ENCODE data around the gene PPP2R2C.

PPP2R2C gene

DNA sequence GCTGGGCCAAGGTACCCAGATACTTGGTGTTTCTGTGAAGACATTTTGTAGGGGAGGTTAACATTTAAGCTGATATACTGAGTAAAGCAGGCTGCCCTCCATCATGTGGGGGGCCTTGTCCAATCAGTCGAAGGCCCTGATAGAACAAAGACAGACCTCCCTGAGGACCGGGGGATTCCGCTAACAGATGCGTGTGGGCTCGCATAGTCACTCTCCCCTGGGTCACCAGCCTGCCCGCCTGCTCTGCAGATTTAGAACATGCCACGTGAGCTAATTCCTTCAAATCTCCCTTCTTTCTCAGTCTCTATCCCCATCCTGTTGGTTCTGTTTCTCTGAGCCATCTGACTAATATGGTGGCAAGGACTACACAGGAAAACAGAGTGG is 142.0 kb downstream of the PPP2R2C start:
- TF ChIP-seq, protein P1, sequence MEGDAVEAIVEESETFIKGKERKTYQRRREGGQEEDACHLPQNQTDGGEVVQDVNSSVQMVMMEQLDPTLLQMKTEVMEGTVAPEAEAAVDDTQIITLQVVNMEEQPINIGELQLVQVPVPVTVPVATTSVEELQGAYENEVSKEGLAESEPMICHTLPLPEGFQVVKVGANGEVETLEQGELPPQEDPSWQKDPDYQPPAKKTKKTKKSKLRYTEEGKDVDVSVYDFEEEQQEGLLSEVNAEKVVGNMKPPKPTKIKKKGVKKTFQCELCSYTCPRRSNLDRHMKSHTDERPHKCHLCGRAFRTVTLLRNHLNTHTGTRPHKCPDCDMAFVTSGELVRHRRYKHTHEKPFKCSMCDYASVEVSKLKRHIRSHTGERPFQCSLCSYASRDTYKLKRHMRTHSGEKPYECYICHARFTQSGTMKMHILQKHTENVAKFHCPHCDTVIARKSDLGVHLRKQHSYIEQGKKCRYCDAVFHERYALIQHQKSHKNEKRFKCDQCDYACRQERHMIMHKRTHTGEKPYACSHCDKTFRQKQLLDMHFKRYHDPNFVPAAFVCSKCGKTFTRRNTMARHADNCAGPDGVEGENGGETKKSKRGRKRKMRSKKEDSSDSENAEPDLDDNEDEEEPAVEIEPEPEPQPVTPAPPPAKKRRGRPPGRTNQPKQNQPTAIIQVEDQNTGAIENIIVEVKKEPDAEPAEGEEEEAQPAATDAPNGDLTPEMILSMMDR (IDR thresholded peaks at IDR 0.05; ENCODE audit: low read depth, low read length, missing control alignments): no peak
- DNase-seq (ENCODE audit: low read depth): no peak
- no peak overlapping the region for H3K4me3 ChIP-seq (ENCODE audit: low read depth, low read length)

DNA sequence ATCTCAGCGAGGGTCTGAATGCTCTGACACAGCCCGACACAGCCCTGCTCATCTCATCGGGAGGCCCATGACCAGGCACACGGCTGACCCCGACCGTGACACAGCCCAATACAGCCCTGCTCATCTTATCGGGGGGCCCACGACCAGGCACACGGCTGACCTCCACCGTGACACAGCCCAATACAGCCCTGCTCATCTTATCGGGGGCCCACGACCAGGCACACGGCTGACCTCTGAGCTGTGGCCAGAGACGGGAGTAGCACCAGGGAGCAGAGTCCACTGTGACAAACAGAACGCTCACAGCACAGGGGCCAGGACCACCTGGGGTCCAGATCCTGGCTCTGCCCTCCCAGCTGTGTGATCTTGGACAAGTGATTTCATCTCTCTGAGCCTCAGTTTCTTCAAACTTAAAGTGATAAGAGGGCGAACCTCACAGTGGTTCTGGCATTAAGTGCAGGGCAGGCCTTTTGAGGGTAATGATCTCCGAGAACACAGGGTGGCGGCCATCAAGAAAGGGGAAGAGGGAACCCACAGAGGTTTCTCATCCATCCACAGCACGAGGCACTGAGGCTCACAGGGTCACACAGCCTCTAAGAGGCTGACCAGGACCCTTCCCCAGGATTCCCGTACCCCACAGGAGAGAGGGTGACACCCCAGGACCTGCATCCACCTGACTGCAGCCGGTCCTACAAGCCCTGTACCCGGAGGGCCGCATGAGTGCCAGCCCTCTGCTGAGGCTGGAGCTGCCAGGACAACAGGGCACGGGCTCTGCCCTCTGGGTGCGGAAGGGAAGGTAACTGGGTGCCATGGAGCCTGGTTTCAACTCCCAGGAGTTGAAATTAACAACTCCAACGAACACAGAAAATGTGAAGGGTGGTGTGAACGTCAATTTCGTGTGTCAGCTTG is 142.7 kb downstream of the PPP2R2C start:
- no peak for DNase-seq (ENCODE audit: low read depth)
- TF ChIP-seq, protein P1 (IDR thresholded peaks at IDR 0.05; ENCODE audit: low read depth, low read length, missing control alignments): no peak

DNA sequence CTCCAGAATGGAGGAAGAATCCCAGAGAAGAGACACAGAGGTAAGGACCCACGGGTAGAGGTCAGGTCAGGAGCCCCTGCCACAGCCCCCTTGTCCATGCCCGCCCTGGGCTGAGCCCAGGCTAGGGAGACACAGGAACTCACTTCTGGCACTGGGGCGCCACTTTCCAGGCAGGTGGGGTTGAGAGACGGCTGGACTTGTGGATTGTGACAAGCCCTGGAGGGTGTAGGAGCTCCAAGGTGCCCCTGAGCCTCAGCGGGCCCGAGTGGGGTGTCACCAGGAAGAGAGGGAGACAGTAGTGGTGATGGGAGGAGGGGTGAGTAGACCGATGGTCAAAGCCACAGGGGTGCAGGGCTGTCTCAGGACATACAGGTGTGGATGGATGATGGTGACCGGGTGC is 143.9 kb downstream of the PPP2R2C start:
- TF ChIP-seq, protein P1 (IDR thresholded peaks at IDR 0.05; ENCODE audit: low read depth, low read length, missing control alignments): no peak
- DNase-seq (ENCODE audit: low read depth): no peak
- no peak overlapping the region for H3K4me3 ChIP-seq (ENCODE audit: low read depth, low read length)

More for the DNA sequence above, 142.7 kb downstream of the PPP2R2C start:
- no peak overlapping the region for H3K4me3 ChIP-seq (ENCODE audit: low read depth, low read length)

GRCh38 chr4:6327220-6327917 is 145.0 kb downstream of the PPP2R2C start:
- DNase-seq (ENCODE audit: low read depth): no peak
- no peak overlapping the region for H3K4me3 ChIP-seq (ENCODE audit: low read depth, low read length)
- TF ChIP-seq, protein P1 (IDR thresholded peaks at IDR 0.05; ENCODE audit: low read depth, low read length, missing control alignments): peak; percentile 94

GRCh38 chr4:6326312-6327060 is 145.9 kb downstream of the PPP2R2C start:
- no peak overlapping the region for H3K4me3 ChIP-seq (ENCODE audit: low read depth, low read length)
- DNase-seq (ENCODE audit: low read depth): no peak
- TF ChIP-seq, protein P1 (IDR thresholded peaks at IDR 0.05; ENCODE audit: low read depth, low read length, missing control alignments): no peak

DNA sequence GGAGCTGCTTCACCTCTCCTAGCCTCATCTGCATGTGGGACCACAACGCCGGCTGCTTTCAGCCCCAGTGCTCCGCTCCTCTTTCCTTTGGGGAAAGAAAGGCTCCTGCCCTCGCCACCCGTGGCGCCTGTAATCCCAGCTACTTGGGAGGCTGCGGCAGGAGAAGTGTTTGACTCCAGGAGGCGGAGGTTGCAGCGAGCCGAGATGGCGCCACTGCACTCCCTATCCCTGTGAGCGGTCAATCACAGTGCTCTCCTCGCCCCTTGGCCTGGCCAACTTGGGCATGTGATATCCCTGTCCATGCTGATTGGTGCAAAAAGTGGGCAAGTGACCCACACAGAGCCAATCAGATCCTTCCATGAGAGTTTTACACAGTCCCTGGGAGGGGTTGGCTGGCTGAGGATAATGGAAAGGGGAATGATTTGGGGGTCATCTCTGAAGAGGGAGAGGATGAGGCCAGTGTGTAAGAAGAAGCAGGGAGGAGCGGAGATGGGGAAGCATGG is 146.6 kb downstream of the PPP2R2C start:
- no peak for DNase-seq (ENCODE audit: low read depth)
- TF ChIP-seq, protein P1 (IDR thresholded peaks at IDR 0.05; ENCODE audit: low read depth, low read length, missing control alignments): no peak
- H3K4me3 ChIP-seq (ENCODE audit: low read depth, low read length): no peak overlapping the region
